Measurements from ENCODE around the gene KY.

DNA sequence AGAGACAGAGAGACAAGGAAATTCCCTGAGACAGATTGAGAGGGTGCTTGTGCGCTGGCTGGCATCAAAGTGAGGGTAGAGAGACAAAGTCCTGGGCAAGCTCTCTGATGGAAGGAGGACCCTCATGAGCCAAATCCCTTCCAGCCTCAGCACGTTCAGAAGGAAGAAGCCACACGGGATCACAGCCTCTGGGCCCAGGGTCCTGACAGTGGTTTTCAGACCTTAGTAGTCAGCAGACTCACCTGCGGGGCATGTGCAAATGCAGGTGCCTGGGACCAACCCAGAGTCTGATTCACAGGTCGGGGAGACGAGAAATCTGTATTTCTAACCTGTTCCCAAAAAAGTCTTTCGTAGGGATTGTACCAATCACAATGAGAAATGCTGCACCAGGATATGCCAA lies 15.2 kb upstream of the KY start:
- TF ChIP-seq, protein P1, sequence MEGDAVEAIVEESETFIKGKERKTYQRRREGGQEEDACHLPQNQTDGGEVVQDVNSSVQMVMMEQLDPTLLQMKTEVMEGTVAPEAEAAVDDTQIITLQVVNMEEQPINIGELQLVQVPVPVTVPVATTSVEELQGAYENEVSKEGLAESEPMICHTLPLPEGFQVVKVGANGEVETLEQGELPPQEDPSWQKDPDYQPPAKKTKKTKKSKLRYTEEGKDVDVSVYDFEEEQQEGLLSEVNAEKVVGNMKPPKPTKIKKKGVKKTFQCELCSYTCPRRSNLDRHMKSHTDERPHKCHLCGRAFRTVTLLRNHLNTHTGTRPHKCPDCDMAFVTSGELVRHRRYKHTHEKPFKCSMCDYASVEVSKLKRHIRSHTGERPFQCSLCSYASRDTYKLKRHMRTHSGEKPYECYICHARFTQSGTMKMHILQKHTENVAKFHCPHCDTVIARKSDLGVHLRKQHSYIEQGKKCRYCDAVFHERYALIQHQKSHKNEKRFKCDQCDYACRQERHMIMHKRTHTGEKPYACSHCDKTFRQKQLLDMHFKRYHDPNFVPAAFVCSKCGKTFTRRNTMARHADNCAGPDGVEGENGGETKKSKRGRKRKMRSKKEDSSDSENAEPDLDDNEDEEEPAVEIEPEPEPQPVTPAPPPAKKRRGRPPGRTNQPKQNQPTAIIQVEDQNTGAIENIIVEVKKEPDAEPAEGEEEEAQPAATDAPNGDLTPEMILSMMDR (IDR thresholded peaks at IDR 0.05): no peak
- TF ChIP-seq POLR2A (IDR thresholded peaks at IDR 0.05): no peak
